CD4-positive, alpha-beta T cell treated with Interferon gamma for 1 hour (primary cell): ENCODE measurements around the gene ANTXRL.
"Not testable (repeated sequence)": the region's sequence is repeated elsewhere in the genome, so short reads cannot be mapped to it uniquely, and the experiment has no call there.

Experiments used
- DNase-seq: peaks from one replicate; pipeline ENCODE4 v3.0.0-alpha.2; 2020

Gene ANTXRL

GRCh38 chr10:46255210-46255609, 31.6 kb upstream of the ANTXRL start:
- not testable (repeated sequence) for DNase-seq

DNA sequence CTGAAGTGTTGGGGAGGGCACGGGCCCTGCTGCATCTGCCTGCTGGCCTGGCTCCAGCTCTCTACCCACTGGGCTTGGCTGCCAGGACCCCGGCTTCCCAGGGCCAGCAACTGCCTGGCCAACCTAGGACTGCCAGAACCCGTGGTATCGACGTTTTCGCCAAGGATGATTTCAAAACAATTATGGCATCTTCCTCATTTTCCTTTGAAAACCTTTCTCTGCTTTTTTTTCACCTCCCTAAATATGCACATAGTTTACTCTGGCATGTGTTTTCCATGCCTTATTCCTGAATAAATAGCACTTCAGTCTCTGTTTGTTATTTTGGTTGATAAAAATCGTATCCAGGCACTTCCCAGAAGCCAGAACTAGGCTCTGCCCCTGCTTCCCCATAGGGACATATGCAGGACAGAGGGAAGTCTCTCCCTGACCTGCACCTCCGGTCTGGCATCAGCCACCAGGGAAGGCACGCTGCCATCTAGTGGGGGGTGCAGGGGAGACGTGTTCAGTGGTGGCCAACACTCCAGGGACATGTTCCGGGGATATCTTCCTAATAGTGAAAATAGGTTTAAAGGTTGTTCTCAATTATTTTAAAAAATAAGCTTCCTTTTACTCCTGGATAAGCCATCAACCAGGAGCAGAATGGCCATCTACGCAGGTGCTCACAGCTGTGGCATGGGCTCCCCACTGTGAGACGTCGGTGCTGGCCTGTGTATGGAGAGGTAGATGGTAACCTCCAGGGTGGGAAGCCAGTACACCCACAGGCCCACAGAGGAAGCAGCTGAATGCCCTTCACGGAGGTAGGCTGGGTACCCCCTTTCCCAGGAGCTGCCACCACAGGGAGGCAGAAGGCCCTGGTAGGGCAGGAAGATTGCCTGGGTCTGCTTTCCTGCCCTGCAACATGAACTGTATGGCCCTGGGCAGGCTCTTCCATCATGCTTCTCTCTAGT, 30.7 kb upstream of the ANTXRL start:
- DNase-seq, result peak; percentile 23

DNA sequence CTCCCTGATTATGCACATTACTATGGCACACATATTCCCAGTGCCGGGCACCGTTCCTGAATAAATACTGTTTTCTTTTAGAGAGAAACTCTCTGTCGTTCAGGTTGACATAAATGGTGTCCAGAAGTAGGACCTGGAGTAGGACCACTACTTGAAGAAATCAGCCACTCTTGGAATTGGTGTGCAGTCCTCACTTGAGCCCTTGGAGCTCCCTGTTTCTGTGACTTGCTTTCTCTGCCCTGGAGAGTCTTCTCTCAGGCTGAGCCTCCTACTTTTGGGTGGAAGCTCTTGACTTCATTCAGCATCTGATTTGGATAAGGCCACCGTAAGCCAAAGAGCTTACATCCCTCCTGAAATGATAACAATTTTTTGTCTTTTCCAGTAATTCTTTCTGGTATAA, 29.7 kb upstream of the ANTXRL start:
- DNase-seq, result no peak

DNA sequence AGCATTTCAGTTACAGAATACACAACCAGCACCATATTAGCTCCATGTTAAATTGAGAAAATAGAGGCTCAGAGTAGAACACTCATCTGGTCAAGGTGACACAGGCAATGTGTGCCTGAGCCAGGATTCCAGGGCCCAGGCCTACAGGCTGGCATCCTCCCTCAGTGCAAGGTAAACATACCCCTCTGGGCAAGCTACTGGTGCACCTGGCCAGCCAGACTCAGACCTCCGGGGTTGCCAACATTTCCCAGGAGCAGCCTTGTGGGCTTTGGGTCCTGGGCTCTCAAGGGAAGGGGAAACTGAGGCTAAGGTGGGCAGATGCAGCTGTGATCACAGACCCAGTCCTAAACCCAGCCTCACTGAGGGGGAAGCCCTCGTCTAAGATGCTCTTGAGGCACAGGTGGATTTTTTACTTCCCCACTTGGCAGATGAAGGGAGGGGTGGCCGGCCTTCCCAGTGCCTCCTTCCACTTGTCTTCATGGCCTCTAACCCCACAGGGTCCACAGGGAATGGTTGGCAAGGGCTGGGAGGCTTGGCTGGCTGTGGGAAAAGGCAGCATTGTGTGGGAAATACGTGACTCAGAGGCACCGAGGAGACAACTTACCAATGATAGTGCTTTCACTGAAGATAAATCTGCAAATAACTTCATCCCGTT, 23.8 kb upstream of the ANTXRL start:
- DNase-seq, result not testable (repeated sequence)

GRCh38 chr10:46263831-46264268, 22.9 kb upstream of the ANTXRL start:
- no peak for DNase-seq

DNA sequence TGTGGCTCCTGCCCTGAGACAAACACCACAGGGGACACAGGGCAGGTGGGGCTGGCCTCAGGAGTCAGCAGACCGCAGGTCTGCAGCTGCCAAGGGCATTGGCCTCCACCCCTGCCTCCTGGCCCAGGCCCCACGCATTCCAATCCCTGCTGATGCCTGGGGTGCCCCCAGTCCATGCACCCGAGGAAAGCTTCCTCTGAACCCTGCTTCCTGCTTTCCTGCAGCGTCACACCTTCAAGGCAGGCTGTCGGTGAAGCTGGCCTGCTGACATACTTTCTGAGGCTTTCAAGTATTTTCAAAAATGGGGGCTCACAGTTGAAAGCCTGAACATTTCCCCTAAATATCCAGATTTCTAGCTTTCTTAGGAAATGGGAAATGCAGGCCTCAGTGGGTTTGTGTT, 22.5 kb upstream of the ANTXRL start:
- DNase-seq, result no peak

GRCh38 chr10:46264737-46265368, 21.9 kb upstream of the ANTXRL start:
- DNase-seq, result no peak

GRCh38 chr10:46265566-46266305, 21.1 kb upstream of the ANTXRL start:
- DNase-seq, result not testable (repeated sequence)

GRCh38 chr10:46266306-46266985, 20.4 kb upstream of the ANTXRL start:
- no peak for DNase-seq

- DNase-seq, result no peak
Observed at GRCh38 chr10:46267132-46267985, 19.4 kb upstream of the ANTXRL start.

DNA sequence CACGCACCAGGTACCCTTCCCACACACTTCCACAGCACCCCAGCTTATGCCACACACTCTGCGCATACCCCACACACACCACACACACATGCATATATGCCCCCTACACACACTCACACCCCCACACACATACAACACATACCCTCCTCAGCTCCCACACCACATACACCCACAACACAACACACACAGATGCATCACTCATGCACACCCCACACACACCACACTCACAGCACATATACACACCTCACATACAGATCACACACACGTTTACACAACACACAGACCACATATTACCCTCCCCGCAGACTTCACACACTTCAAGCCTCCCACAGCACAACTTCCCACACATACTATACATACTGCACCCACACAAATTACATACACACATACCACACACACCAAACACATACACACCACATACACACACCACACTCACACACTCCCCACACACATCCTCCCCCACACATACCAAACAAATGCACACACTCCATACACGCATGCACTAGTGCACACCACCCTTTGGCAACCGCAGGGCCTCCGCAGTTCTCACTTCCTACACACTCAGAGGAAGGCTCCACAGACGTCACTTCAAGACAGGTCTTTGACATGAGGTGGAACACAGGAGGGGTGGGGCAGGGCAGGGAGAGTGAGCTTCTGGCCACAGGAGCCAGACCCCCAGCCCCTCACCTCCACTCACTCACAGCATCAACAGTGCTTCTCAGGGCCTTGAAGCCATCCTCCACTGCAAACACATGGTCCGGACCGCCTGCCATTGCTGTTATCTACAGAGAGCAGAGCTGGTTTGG, 18.5 kb upstream of the ANTXRL start:
- DNase-seq, result no peak

DNA sequence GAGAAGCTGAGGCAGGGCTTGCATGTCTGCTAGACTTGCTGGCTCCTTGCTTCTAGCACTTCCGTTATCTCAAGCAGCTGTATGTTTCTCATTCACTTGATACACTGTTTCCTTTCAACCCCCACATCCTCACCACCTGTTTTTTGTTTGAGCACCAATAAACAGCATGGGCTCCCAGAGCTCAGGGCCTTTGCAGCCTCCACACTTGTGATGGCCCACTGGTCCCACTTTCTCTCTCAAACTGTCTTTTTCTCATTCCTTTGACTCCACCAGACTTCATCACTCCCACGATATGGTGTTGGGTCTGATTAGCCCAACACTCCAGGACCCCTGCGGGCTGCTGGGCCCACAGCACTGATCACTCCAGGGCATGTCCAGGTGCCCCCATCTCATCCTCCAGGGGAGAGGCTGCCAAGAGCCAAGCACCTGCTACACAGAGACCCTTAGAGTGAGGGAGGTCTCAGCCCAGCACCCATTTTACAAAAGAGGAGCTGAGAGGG, 17.2 kb upstream of the ANTXRL start:
- DNase-seq, result not testable (repeated sequence)

DNA sequence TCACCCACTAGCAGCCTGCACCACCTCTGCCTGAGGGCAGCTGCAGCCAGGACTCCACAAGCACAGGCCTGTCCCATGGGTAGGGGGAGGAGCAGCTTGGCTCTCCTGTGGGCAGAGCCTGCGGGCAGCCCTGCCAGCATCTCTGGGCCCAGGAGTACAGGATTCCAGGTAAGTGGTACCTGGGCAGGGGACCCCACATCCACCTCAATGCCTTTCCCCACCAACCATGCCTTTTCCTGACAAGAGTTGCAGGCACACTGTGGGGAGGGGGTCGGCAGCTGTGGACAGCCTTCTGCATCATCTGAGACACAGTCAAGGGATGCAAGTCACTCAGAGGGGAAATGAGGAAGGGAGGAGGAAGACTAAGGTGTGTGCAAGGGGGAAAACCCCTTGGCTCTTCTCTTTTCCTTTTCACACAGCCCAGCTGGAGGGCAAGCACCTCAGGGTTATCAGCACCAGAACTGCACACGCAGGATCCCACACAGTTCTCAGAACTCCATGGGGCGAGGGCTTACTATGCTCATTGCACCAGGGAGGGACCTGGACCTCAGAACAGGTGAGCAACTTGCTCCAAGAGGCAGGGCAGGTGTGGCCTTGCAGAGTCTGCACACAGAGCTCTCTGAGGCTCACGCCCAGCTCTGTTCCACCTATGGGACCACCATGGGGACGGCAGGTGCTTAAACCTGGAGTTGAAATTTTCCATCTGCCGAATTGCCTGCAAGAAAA, 16.5 kb upstream of the ANTXRL start:
- no peak for DNase-seq

GRCh38 chr10:46270963-46271530, 15.8 kb upstream of the ANTXRL start:
- not testable (repeated sequence) for DNase-seq

DNA sequence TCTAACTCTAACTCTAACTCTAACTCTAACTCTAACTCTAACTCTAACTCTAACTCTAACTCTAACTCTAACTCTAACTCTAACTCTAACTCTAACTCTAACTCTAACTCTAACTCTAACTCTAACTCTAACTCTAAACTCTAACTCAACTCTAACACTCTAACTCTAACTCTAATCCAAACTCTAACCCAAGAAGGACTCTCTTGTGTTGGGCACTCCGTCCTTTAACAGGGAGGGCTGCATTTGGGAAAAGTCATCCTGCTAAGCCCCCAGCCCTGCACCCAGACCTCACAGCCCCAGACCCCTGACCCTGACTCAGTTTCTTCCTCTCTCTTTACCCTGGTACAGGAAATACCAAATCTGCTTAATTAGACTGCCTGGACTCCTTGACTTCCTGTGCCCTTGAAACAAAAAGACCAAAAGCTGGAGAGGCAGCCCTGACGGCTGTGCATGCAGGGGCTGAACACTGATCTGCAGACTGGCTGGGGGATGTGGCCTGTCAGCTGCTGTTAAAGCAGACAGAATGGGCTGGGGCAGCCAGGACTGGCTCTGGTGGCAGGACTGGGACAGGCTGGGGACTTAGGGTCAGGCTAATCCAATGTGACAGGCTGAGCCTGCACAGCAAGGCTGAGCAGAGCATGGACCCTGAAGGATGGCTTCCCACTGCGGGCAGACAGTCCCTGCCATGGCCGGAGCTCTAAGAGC, 14.8 kb upstream of the ANTXRL start:
- DNase-seq, result not testable (repeated sequence)

- no peak for DNase-seq
Observed at GRCh38 chr10:46272863-46273415, 13.9 kb upstream of the ANTXRL start.

DNA sequence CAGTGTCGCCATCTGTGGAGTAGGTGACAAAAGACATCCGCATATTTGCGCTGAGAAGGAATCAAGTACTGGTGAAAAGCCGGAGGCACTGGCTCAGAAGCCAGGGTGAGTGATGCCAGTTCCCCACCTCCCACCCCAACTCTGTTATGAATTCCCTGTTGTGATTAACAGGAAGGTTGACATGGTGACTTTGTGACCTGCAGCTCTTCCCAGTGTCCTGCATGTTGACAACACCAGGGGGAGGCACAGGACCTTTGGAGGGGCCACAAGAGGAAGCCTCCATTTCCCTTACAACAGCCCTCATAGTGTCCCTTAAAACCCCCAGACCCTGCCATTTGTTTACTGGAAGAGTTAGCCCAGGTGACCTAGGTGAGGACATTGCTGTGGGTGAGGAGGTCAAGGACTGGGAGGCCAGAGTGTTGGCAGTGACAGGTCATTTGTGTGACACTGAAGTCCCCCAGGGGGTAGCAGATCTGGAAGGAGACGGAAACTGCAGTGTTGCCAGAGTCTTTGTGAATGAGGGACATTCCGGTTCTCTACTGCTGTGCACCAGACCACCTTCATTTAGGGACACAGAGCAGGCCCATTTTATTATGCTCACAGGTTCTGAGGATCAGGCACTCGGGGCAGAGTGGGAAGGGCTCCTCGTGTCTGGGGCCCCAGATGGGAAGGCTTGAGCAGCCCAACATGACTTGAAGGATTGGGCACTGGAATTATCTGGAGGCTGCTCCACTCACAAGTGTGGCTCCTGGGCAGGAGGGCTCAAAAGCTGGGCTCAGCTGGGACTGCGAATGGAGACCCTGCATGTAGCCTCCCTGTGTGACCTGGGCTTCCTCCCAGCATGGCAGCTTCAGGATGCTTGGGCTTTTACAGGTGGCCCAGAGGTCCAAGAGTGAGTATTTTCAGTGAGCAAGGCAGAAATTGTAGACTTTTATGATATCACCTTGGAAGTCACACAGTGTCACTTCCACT, 13.0 kb upstream of the ANTXRL start:
- no peak for DNase-seq
